K562 (cell line): ENCODE data around the gene CFC1. TPM values are rescaled to one million over a fixed set of nuclear protein-coding genes. Genes with fewer than 3 reads are reported as not detected.
"Not testable (repeated sequence)": the region's sequence is repeated elsewhere in the genome, so short reads cannot be mapped to it uniquely, and the experiment has no call there.

Experiments used
- ATAC-seq: fragments of 200-7000 bp; cut with Tn5 transposase; 3 replicates; pipeline ENCODE4 v1.9.1; 2020; ENCODE audit warnings: moderate library complexity
- BruUV-seq: library from RNA; stranded (reverse); fragments of 400-500 nt; replicated peaks from 2 replicates; lab custom pipeline; 2021; lab: Mats Ljungman, UMichigan
- CTCF ChIA-PET: fragments of 300-600 bp; formaldehyde crosslinking; extraction: SDS; loops from one replicate; lab custom pipeline; 2021; ENCODE audit warnings: low intra/inter-chr PET ratio; lab: Yijun Ruan, JAX
- POLR2A ChIA-PET: fragments of 300-600, 350-650 bp; sonication (Branson Sonifier 250); formaldehyde crosslinking; extraction: SDS; loops from one replicate; lab custom pipeline; 2021; ENCODE audit warnings: antibody characterized with exemption, inconsistent platforms; lab: Yijun Ruan, JAX
- DNase-seq, 4 experiments: peaks; one replicate each; pipeline versions ENCODE4 v3.0.0 to v3.0.0-alpha.2; 2011 to 2018; ENCODE audit warnings: low spot score in 3 of 4, mixed read lengths in 3 of 4; ENCODE audit errors: extremely low read depth in 1 of 4
- FAIRE-seq: peaks from 2 replicates; lab custom pipeline; 2011; peaks lifted over from hg19 to GRCh38; lab: Jason Lieb, UNC
- H2AFZ ChIP-seq: 2 replicates; pipeline ENCODE4 v1.6.0; 2011; ENCODE audit warnings: low read depth, low read length, control low read depth, inconsistent platforms
- H3K27ac ChIP-seq: fragments of 200-600 bp; 3 replicates; pipeline ENCODE4 v1.8.0; 2011; ENCODE audit warnings: low read depth, mild to moderate bottlenecking, control low read depth, inconsistent platforms, low read length, moderate library complexity, mixed read lengths; ENCODE audit errors: extremely low read depth
- H3K27me3 ChIP-seq, 2 experiments: fragments of 300-600 bp in 1 of 2; 2 replicates in 1 of 2; 3 replicates in 1 of 2; pipeline versions ENCODE4 v1.6.0 to v1.8.0; 2011; ENCODE audit warnings: inconsistent platforms in 2 of 2, low read length in 2 of 2, mild to moderate bottlenecking in 1 of 2, mixed read lengths in 1 of 2, moderate library complexity in 1 of 2; ENCODE audit not compliant: control insufficient read depth in 2 of 2, insufficient read depth in 2 of 2
- H3K36me3 ChIP-seq: fragments of 300-600 bp; 3 replicates; pipeline ENCODE4 v1.8.0; 2011; ENCODE audit warnings: mild to moderate bottlenecking, low read length, inconsistent platforms; ENCODE audit not compliant: control insufficient read depth, insufficient read depth
- H3K4me1 ChIP-seq, 2 experiments: fragments of 200-600 bp in 1 of 2; replicated peaks in 1 of 2; 2 replicates in 1 of 2; 3 replicates in 1 of 2; pipeline versions ENCODE4 v1.5.1 to v1.8.0; 2011; ENCODE audit warnings: inconsistent platforms in 2 of 2, low read length in 2 of 2, mild to moderate bottlenecking in 1 of 2, mixed read lengths in 1 of 2, moderate library complexity in 1 of 2; ENCODE audit not compliant: control insufficient read depth in 2 of 2, insufficient read depth in 2 of 2
- H3K4me2 ChIP-seq: 2 replicates; pipeline ENCODE4 v1.6.1; 2011; ENCODE audit warnings: low read length, control low read depth, inconsistent platforms, mixed read lengths; ENCODE audit not compliant: insufficient read depth
- H3K4me3 ChIP-seq: fragments of 200-600 bp; sonication (generic), shearing (Covaris generic); 2 replicates; pipeline ENCODE4 v1.5.1; 2016; ENCODE audit warnings: control low read depth, inconsistent platforms
- H3K79me2 ChIP-seq: fragments of 200-600 bp; 3 replicates; pipeline ENCODE4 v1.8.0; 2011; ENCODE audit warnings: low read length, inconsistent platforms; ENCODE audit not compliant: control insufficient read depth, insufficient read depth
- H3K9ac ChIP-seq, 2 experiments: 2 replicates each; pipeline versions ENCODE4 v1.6.0 to v1.6.1; 2011; ENCODE audit warnings: low read depth in 2 of 2, low read length in 2 of 2, control low read depth in 1 of 2, inconsistent platforms in 1 of 2, mild to moderate bottlenecking in 1 of 2, mixed read lengths in 1 of 2; ENCODE audit not compliant: insufficient read depth in 1 of 2
- H3K9me1 ChIP-seq: one replicate; pipeline ENCODE4 v1.6.0; 2011; ENCODE audit warnings: inconsistent platforms, mild to moderate bottlenecking, low read length, moderate library complexity; ENCODE audit not compliant: control insufficient read depth, insufficient read depth
- H3K9me3 ChIP-seq: replicated peaks from 2 replicates; pipeline ENCODE4 v1.5.1; 2011; ENCODE audit warnings: low read depth, low read length, inconsistent platforms; ENCODE audit not compliant: control insufficient read depth, insufficient read depth
- H4K20me1 ChIP-seq: replicated peaks from 2 replicates; pipeline ENCODE4 v1.6.1; 2011; ENCODE audit warnings: low read length, inconsistent platforms, mixed read lengths; ENCODE audit not compliant: control insufficient read depth, insufficient read depth
- WGBS: fragments of 100-300 bp; shearing (Covaris generic); methylation state at CpG from one replicate; pipeline ENCODE4 v1.1.6; 2016; ENCODE audit warnings: low coverage, mixed read lengths; ENCODE audit not compliant: insufficient coverage; ENCODE audit errors: missing lambda C conversion rate; 5-methylcytosine and 5-hydroxymethylcytosine counted together
- in situ Hi-C: fragments of 300-500 bp; cut with MboI; formaldehyde crosslinking; loops from 4 replicates; pipeline ENCODE4 v1.15.0; 2018; ENCODE audit warnings: inconsistent platforms, mixed read lengths
- intact Hi-C: fragments of 100-400 bp; cut with micrococcal nuclease; formaldehyde crosslinking; loops from 2 replicates; pipeline ENCODE4 v1.14.2; 2022
- polyA plus RNA-seq, 8 experiments: library from polyadenylated mRNA; depleted of rRNA in 4 of 8; stranded (reverse) in 5 of 8; unstranded in 3 of 8; fragments of >200 nt; fragmentation: Nextera tagmentation in 2 of 8; fragmentation: Illumina TruSeq in 1 of 8; extraction: Ambion mirVana in 2 of 8; extraction: Trizol in 1 of 8; gene quantifications; 2 replicates each; pipeline versions ENCODE4 v1.2.1 to v1.2.3, GENCODE V29; 2011 to 2014; ENCODE audit warnings: inconsistent platforms in 1 of 8, missing spikeins in 1 of 8
- total RNA-seq, 7 experiments: library from RNA; depleted of rRNA in 6 of 7; stranded (reverse); fragments of >200 nt in 6 of 7; fragmentation: Illumina TruSeq in 2 of 7; extraction: Trizol in 2 of 7; gene quantifications; 2 replicates each; pipeline versions ENCODE4 v1.2.1 to v1.2.3, GENCODE V29; 2011 to 2021; ENCODE audit warnings: low replicate concordance in 1 of 7

CFC1 gene
- total and polyA plus RNA-seq, 9 of the 15 experiments (the other 6 are each of a cell fraction or from before 2014, with no cell fraction given), result not detected

GRCh38 chr2:130609002-130609920 is 9.9 kb upstream of the CFC1 start:
- 0% methylated on average over 3 of the region's 28 CpGs for WGBS
- H2AFZ ChIP-seq, POLR2A ChIA-PET: not testable (repeated sequence)

GRCh38 chr2:130608276-130609001 is 9.1 kb upstream of the CFC1 start:
- CTCF ChIA-PET, DNase-seq, FAIRE-seq, H3K9me1 ChIP-seq, H3K4me1 ChIP-seq, H3K4me3 ChIP-seq, BruUV-seq, H3K4me2 ChIP-seq, H2AFZ ChIP-seq, intact Hi-C loops, H3K36me3 ChIP-seq, H3K9me3 ChIP-seq, H3K27ac ChIP-seq, in situ Hi-C loops, H3K27me3 ChIP-seq, H3K79me2 ChIP-seq, POLR2A ChIA-PET, H4K20me1 ChIP-seq, H3K9ac ChIP-seq: not testable (repeated sequence)
- WGBS, result 0% methylated on average over 4 of the region's 17 CpGs
- ATAC-seq, result peak; percentile 76

More at GRCh38 chr2:130609002-130609920, 9.9 kb upstream of the CFC1 start:
- DNase-seq, H3K27ac ChIP-seq, in situ Hi-C loops, H3K79me2 ChIP-seq, FAIRE-seq, H3K27me3 ChIP-seq, H3K4me1 ChIP-seq, H3K9ac ChIP-seq, H3K9me3 ChIP-seq, BruUV-seq, H3K36me3 ChIP-seq, H3K4me3 ChIP-seq, CTCF ChIA-PET, intact Hi-C loops, H4K20me1 ChIP-seq, H3K9me1 ChIP-seq, H3K4me2 ChIP-seq: not testable (repeated sequence)
- peak; percentile 88 for ATAC-seq

- H3K27ac ChIP-seq, BruUV-seq, H3K9me3 ChIP-seq, H3K9me1 ChIP-seq, H2AFZ ChIP-seq, H3K4me3 ChIP-seq, H3K4me1 ChIP-seq, intact Hi-C loops, H3K9ac ChIP-seq, H3K4me2 ChIP-seq, CTCF ChIA-PET, H4K20me1 ChIP-seq, H3K36me3 ChIP-seq, H3K27me3 ChIP-seq, in situ Hi-C loops, ATAC-seq, POLR2A ChIA-PET, H3K79me2 ChIP-seq, DNase-seq: not testable (repeated sequence)
- WGBS, result 5% methylated on average over 3 of the region's 15 CpGs
- FAIRE-seq, result peak; percentile 75
These were observed 2.4 kb upstream of the CFC1 start for GRCh38 chr2:130601648-130602302.
